ENCODE results near the gene PLCE1.
"Not testable (repeated sequence)": the region's sequence is repeated elsewhere in the genome, so short reads cannot be mapped to it uniquely, and the experiment has no call there.

Gene PLCE1

DNA sequence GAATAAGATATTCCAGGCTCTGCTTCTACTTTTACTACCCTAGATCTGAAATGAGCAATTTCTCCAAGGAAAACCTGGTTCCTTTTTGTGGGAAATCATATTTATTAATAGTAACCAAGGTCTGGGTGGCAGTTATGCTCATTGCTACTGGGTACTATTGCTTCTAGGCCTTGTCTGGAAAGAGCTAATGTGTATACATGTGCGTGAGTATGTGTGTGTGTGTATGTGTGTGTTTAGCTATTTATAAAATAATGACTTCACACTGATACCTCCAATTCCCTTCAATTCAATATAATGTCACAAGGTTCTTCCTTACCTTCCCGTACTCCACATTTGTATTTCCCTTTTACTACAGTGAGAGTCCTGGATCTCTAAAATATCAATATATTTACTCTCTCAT lies 26.0 kb upstream of the PLCE1 start:
- no peaks in the 10 kb centered on the region for H3K9me3 ChIP-seq (ENCODE audit: control insufficient read depth, low read depth, low read length)
- no peak overlapping the region for H3K9ac ChIP-seq (ENCODE audit: low read length)
- no peaks in the 10 kb centered on the region for H3K36me3 ChIP-seq (ENCODE audit: control insufficient read depth, low read depth, low read length)
- H3K4me3 ChIP-seq (ENCODE audit: low read length): no peak overlapping the region
- H3K27me3 ChIP-seq (ENCODE audit: control insufficient read depth, insufficient read depth, low read length): no peaks in the 10 kb centered on the region
- H3K27ac ChIP-seq (ENCODE audit: low read length): no peak overlapping the region
- no peaks in the 10 kb centered on the region for H3K4me1 ChIP-seq (ENCODE audit: control insufficient read depth, low read depth, low read length)

DNA sequence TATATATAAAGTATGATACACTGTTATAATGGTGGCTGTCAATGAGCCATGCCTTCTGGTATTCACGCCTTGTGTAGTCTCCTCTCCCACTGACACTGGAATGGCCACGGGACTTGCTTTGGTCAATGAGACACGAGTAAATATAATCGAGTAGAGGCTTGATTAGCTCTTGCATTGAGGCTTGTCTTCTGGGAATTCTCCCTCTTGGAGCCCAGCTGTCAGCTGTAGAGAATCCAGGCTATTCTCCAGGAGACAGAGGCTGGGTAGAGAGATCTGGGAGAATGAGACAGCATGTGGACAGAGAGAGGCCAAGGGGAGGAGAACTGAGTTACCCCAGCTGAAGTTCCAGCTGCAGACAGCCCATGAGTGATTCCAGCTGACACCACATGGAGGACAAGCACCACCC lies 25.2 kb upstream of the PLCE1 start:
- Histone ChIP-seq H3K27ac (ENCODE audit: low read length) (no peak overlapping the region), H3K9ac (ENCODE audit: low read length) (no peak overlapping the region), H3K9me3 (ENCODE audit: control insufficient read depth, low read depth, low read length) (no peaks in the 10 kb centered on the region), H3K36me3 (ENCODE audit: control insufficient read depth, low read depth, low read length) (no peaks in the 10 kb centered on the region), H3K27me3 (ENCODE audit: control insufficient read depth, insufficient read depth, low read length) (no peaks in the 10 kb centered on the region), H3K4me3 (ENCODE audit: low read length) (no peak overlapping the region), H3K4me1 (ENCODE audit: control insufficient read depth, low read depth, low read length) (no peaks in the 10 kb centered on the region)

DNA sequence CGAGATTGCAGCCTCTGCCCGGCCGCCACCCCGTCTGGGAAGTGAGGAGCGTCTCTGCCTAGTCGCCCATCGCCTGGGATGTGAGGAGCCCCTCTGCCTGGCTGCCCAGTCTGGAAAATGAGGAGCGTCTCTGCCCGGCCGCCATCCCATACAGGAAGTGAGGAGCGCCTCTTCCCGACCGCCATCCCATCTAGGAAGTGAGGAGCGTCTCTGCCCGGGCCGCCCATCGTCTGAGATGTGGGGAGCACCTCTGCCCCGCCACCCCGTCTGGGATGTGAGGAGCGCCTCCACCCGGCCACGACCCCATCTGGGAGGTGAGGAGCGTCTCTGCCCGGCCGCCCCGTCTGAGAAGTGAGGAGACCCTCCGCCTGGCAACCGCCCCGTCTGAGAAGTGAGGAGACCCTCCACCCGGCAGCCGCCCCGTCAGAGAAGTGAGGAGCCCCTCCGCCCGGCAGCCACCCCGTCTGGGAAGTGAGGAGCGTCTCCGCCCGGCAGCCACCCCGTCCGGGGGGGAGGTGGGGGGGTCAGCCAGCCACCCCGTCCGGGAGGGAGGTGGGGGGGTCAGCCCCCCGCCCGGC lies 23.2 kb upstream of the PLCE1 start:
- not testable (repeated sequence) for H3K4me3 ChIP-seq (ENCODE audit: low read length); H3K27me3 ChIP-seq (ENCODE audit: control insufficient read depth, insufficient read depth, low read length); H3K27ac ChIP-seq (ENCODE audit: low read length); H3K4me1 ChIP-seq (ENCODE audit: control insufficient read depth, low read depth, low read length); H3K9ac ChIP-seq (ENCODE audit: low read length); H3K9me3 ChIP-seq (ENCODE audit: control insufficient read depth, low read depth, low read length); H3K36me3 ChIP-seq (ENCODE audit: control insufficient read depth, low read depth, low read length)

DNA sequence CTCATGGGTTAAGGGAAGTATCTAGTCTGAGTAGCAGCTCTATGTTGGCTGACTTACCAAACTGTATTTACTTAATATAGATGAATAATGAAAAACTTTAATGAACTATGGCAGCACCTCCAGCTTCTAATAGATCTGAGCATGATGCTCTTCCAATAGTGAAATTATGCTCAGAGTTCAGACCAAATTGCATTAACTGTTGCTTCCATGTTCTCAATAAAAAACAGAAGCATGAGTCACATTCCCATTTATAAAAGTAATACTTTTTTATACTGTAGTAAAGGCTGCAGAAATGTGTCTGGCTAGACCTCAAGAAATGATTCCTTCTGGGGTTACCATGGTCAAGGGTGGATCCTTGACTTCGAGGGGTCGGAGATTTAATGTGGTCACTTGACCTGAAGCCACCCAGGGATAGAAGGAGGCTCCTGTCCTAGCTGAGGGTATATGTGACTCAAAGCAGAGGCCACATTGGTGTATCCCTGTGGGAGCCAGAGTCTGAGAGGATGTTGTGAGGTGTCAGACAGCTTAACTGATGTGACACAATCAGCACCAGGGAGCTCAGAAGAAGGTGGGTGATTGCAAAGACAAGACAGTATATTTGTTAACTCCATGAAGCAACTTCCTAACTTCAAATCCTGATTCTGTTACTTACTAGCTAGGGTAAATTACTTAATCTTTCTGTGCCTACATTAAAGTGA lies 19.8 kb upstream of the PLCE1 start:
- Histone ChIP-seq H3K4me1 (ENCODE audit: control insufficient read depth, low read depth, low read length) (no peaks in the 10 kb centered on the region), H3K27me3 (ENCODE audit: control insufficient read depth, insufficient read depth, low read length) (no peaks in the 10 kb centered on the region), H3K9ac (ENCODE audit: low read length) (no peak overlapping the region), H3K27ac (ENCODE audit: low read length) (no peak overlapping the region), H3K9me3 (ENCODE audit: control insufficient read depth, low read depth, low read length) (no peaks in the 10 kb centered on the region), H3K36me3 (ENCODE audit: control insufficient read depth, low read depth, low read length) (no peaks in the 10 kb centered on the region), H3K4me3 (ENCODE audit: low read length) (no peak overlapping the region)

DNA sequence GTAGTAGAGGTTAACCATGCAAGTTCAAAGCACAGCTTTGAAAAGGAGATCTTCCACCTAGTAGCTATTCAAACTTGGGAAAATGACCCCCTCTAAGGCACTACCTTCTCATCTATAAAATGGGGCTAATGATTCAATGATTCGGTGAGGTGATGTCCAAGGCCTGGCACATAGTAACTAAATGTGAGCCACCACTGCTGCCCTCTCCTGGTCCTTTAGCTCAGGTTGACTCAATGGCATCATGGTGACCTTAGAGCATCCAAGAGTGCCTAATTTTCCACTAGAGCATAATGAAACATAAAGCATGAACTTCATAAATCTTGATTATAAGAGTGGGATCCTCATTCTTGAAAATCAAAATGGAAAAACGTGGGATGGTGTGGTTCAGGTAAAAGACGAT lies 16.3 kb upstream of the PLCE1 start:
- Histone ChIP-seq H3K36me3 (ENCODE audit: control insufficient read depth, low read depth, low read length) (no peaks in the 10 kb centered on the region), H3K27ac (ENCODE audit: low read length) (no peak overlapping the region), H3K27me3 (ENCODE audit: control insufficient read depth, insufficient read depth, low read length) (no peaks in the 10 kb centered on the region), H3K4me3 (ENCODE audit: low read length) (no peak overlapping the region), H3K9me3 (ENCODE audit: control insufficient read depth, low read depth, low read length) (no peaks in the 10 kb centered on the region), H3K9ac (ENCODE audit: low read length) (no peak overlapping the region), H3K4me1 (ENCODE audit: control insufficient read depth, low read depth, low read length) (no peaks in the 10 kb centered on the region)

DNA sequence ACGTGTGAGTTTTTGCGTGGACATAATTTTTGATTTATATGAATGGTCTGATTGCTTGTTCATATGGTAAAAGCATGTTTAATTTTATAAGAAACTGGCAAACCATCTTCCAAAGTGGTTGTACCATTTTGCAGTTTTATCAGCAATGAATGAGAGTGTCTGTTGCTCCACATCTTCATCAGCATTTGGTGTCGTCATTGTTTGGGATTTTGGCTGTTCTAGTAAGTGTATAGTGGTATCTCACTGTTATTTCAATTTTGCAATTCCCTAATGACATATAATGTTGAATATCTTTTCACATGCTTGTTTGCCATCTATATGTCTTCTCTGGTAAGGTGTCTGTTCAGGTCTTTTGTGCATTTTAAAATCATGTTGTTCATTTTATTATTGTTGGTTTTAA lies 13.2 kb upstream of the PLCE1 start:
- H3K9ac ChIP-seq (ENCODE audit: low read length): no peak overlapping the region
- H3K36me3 ChIP-seq (ENCODE audit: control insufficient read depth, low read depth, low read length): no peaks in the 10 kb centered on the region
- no peak overlapping the region for H3K27ac ChIP-seq (ENCODE audit: low read length)
- no peaks in the 10 kb centered on the region for H3K9me3 ChIP-seq (ENCODE audit: control insufficient read depth, low read depth, low read length)
- H3K4me3 ChIP-seq (ENCODE audit: low read length): no peak overlapping the region
- no peaks in the 10 kb centered on the region for H3K4me1 ChIP-seq (ENCODE audit: control insufficient read depth, low read depth, low read length)
- H3K27me3 ChIP-seq (ENCODE audit: control insufficient read depth, insufficient read depth, low read length): no peaks in the 10 kb centered on the region

DNA sequence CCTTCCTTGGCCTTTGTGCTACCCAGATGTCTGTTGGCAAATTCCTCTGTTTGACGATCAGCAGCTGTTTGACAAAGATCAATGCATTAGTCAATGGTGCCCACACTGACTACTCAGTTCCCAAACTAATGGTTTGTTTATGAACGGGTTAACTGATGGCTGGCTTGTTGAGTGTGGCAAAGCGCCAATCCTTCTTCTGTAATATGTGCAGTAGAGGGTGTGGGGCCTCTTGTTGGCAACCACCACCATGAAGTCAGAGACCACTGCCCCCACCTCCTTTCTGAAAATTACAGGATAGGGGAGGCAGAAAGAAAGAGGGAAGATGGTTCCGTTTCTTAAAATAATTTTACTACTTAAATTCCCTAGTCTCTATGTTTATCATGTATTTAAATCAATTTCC lies 2.6 kb upstream of the PLCE1 start:
- no peak overlapping the region for H3K27ac ChIP-seq (ENCODE audit: low read length)
- H3K36me3 ChIP-seq (ENCODE audit: control insufficient read depth, low read depth, low read length): no peaks in the 10 kb centered on the region
- H3K4me3 ChIP-seq (ENCODE audit: low read length): no peak overlapping the region
- no peaks in the 10 kb centered on the region for H3K4me1 ChIP-seq (ENCODE audit: control insufficient read depth, low read depth, low read length)
- no peak overlapping the region for H3K9ac ChIP-seq (ENCODE audit: low read length)
- no peaks in the 10 kb centered on the region for H3K9me3 ChIP-seq (ENCODE audit: control insufficient read depth, low read depth, low read length)
- peaks cover 60% of the 10 kb centered on the region for H3K27me3 ChIP-seq (ENCODE audit: control insufficient read depth, insufficient read depth, low read length)

DNA sequence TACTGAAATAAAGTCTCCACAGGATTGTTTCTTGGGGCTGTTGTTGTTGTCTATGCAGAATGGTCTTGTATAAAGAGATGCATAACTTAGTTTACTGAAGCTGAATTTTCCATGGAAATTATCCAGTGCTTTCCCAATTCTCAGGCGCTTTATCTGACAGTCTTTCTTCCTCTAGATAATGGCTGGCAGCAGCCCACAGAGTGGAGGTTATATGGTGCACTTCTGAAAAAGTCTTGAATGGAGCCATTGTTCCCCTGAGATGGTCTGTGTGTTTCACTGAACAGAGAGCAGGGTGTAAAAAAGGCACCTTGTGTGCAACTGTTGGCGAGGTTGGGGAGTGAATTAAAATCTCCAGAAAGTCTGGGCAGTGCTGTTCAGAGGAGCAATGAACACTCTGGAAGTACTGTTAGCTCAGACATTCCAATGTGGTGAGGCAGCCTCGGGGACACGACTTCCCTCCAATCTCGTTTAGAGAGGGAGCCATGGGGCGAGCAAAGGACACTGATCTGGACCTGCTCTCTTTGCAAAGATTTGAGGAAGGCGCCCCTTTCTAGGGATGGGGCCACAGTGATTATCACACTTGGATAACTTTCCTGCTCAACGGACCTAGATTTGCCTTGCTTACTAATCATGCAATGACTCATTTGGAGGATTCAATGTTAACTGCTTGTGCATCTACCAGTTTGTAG lies 2.0 kb upstream of the PLCE1 start:
- no peak overlapping the region for H3K9ac ChIP-seq (ENCODE audit: low read length)
- no peak overlapping the region for H3K27ac ChIP-seq (ENCODE audit: low read length)
- no peak overlapping the region for H3K4me3 ChIP-seq (ENCODE audit: low read length)
- no peaks in the 10 kb centered on the region for H3K9me3 ChIP-seq (ENCODE audit: control insufficient read depth, low read depth, low read length)
- H3K27me3 ChIP-seq (ENCODE audit: control insufficient read depth, insufficient read depth, low read length): peaks cover 66% of the 10 kb centered on the region
- no peaks in the 10 kb centered on the region for H3K36me3 ChIP-seq (ENCODE audit: control insufficient read depth, low read depth, low read length)
- no peaks in the 10 kb centered on the region for H3K4me1 ChIP-seq (ENCODE audit: control insufficient read depth, low read depth, low read length)

DNA sequence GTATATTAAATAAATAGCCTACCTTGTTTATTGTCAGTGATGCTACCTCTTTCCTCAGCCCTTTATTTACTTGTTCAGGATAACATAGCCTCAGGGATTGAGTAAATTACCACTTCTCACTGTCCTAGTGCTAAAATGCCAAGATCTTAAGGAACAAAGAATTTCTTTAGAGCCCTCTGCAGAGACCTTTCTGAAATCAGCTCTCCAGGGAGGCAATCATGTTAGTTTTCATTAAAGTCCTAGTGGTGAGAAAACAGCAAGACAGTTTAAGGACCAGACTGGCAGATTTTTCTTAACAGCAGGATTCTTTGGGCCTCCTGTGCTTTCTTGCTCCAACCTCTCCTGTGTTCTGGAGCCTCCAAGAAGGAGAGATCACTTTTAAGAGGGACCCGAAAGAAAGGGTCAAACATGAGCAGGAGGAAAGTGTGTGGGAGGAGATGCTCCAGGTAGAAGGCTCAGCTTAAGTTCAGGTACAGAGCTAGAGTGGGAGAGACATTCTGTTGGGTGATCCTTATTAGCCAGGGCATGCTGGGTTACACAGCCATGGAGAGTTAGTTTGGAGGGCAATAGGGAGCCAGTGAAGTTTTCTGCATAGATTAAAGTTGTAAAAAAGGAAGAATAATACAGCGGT lies 1.2 kb upstream of the PLCE1 start:
- H3K9ac ChIP-seq (ENCODE audit: low read length): no peak overlapping the region
- peaks cover 72% of the 10 kb centered on the region for H3K27me3 ChIP-seq (ENCODE audit: control insufficient read depth, insufficient read depth, low read length)
- no peak overlapping the region for H3K27ac ChIP-seq (ENCODE audit: low read length)

DNA sequence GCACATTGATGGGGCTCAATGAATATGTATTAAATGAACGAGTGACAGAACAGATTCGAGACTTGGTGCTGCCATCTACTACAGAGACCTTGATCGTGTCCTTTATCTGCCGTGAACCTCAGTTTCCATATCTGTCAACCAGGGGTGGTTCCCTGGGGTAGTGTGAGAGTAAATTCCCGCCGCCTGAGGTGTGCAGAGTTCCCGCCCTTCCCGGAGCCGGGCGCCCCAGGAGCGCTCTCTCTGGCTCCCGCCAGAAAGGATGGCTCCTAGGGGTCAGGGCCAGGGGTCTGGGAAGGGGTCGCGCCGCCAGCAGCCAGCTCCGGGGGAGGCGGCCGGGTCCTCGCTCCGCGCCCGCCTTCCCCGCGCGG lies 333 bp upstream of the PLCE1 start:
- H3K9ac ChIP-seq (ENCODE audit: low read length): no peak overlapping the region

More for the DNA sequence above, 1.2 kb upstream of the PLCE1 start:
- Histone ChIP-seq H3K36me3 (ENCODE audit: control insufficient read depth, low read depth, low read length) (no peaks in the 10 kb centered on the region), H3K4me1 (ENCODE audit: control insufficient read depth, low read depth, low read length) (no peaks in the 10 kb centered on the region), H3K9me3 (ENCODE audit: control insufficient read depth, low read depth, low read length) (no peaks in the 10 kb centered on the region), H3K4me3 (ENCODE audit: low read length) (no peak overlapping the region)

DNA sequence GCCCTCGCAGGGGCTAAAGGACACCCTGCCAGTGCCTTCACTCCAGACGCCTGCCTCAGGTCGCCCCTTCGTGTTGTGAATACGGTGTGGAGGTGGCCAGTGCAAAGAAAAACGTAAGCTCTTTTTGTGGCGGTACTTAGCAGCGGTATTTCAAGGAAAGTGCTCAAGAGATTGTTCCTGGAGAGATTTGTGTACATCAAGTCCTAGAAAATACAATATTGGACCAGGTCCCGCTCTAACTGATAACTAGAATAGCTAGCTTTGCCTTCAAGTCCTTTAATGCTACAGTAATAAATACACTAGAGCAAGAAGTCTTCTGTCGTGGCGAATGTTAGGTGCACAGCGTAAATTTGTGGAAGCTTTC lies 689 bp downstream of the PLCE1 start:
- H3K4me3 ChIP-seq (ENCODE audit: low read length): peak overlapping the region; percentile 64
- H3K9ac ChIP-seq (ENCODE audit: low read length): no peak overlapping the region
- no peaks in the 10 kb centered on the region for H3K36me3 ChIP-seq (ENCODE audit: control insufficient read depth, low read depth, low read length)
- no peak overlapping the region for H3K27ac ChIP-seq (ENCODE audit: low read length)
- no peaks in the 10 kb centered on the region for H3K9me3 ChIP-seq (ENCODE audit: control insufficient read depth, low read depth, low read length)
- peaks cover 82% of the 10 kb centered on the region for H3K27me3 ChIP-seq (ENCODE audit: control insufficient read depth, insufficient read depth, low read length)
- H3K4me1 ChIP-seq (ENCODE audit: control insufficient read depth, low read depth, low read length): no peaks in the 10 kb centered on the region

More for the DNA sequence above, 333 bp upstream of the PLCE1 start:
- Histone ChIP-seq H3K27ac (ENCODE audit: low read length) (no peak overlapping the region), H3K27me3 (ENCODE audit: control insufficient read depth, insufficient read depth, low read length) (peaks cover 81% of the 10 kb centered on the region), H3K36me3 (ENCODE audit: control insufficient read depth, low read depth, low read length) (no peaks in the 10 kb centered on the region), H3K4me3 (ENCODE audit: low read length) (peak overlapping the region; percentile 37), H3K4me1 (ENCODE audit: control insufficient read depth, low read depth, low read length) (no peaks in the 10 kb centered on the region), H3K9me3 (ENCODE audit: control insufficient read depth, low read depth, low read length) (no peaks in the 10 kb centered on the region)

Measured in iPS-18a (cell line).